Uterus (tissue), 2 donors: ENCODE results near the gene SAMM50.

Source experiments
- POLR2A ChIP-seq, 2 donors: fragments of 450-650 bp; IDR thresholded peaks; one replicate each; pipeline ENCODE4 v1.6.1; 2016; ENCODE audit warnings: antibody characterized with exemption in 2 of 2, mild to moderate bottlenecking in 1 of 2, moderate library complexity in 1 of 2
- TF ChIP-seq, protein P1 (sequence below), 4 experiments: fragments of 200-600 bp in 2 of 4; fragments of 450-650 bp in 2 of 4; sonication (generic) in 2 of 4; IDR thresholded peaks; one replicate each; pipeline ENCODE4 v1.5.1; 2016 to 2019; ENCODE audit warnings: antibody characterized with exemption in 4 of 4, mild to moderate bottlenecking in 2 of 4, moderate library complexity in 1 of 4

DNA sequence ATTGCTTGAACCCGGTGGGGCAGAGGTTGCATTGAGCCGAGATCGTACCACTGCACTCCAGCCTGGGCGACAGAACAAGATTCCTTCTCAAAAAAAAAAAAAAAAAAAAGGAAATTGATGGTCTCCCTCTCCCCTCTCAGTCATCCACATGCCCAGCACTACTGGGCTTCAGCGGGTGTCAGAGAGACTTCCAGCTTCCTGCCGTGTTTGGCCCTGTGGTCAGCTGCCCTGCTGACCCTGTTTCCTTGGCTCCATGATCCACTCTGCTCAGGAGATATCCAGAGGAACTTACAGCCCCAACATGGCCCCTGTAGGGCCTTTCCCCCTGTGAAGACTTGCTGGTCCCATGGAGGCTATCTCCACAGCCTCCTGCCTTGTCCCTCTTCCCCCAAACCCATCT lies 37.7 kb upstream of the SAMM50 start:
- no peak for TF ChIP-seq POLR2A (IDR thresholded peaks at IDR 0.05)
- TF ChIP-seq, protein P1, sequence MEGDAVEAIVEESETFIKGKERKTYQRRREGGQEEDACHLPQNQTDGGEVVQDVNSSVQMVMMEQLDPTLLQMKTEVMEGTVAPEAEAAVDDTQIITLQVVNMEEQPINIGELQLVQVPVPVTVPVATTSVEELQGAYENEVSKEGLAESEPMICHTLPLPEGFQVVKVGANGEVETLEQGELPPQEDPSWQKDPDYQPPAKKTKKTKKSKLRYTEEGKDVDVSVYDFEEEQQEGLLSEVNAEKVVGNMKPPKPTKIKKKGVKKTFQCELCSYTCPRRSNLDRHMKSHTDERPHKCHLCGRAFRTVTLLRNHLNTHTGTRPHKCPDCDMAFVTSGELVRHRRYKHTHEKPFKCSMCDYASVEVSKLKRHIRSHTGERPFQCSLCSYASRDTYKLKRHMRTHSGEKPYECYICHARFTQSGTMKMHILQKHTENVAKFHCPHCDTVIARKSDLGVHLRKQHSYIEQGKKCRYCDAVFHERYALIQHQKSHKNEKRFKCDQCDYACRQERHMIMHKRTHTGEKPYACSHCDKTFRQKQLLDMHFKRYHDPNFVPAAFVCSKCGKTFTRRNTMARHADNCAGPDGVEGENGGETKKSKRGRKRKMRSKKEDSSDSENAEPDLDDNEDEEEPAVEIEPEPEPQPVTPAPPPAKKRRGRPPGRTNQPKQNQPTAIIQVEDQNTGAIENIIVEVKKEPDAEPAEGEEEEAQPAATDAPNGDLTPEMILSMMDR (IDR thresholded peaks at IDR 0.05) = no peak
